Cardiac fibroblast (primary cell): ENCODE measurements around the gene FUT2.

ENCODE experiments used
- DNase-seq, 2 donors: peaks; one replicate each; pipeline versions ENCODE4 v3.0.0 to v3.0.0-alpha.2; 2010; ENCODE audit warnings: low read depth in 2 of 2
- H3K4me3 ChIP-seq, 2 donors: replicated peaks in 1 of 2; 1 replicate in 1 of 2; 2 replicates in 1 of 2; pipeline ENCODE4 v1.5.1; 2011; ENCODE audit warnings: low read depth in 2 of 2, low read length in 2 of 2, mild to moderate bottlenecking in 2 of 2, moderate library complexity in 1 of 2
- TF ChIP-seq, protein P1 (sequence below): IDR thresholded peaks from one replicate; pipeline ENCODE4 v1.5.1; 2011; ENCODE audit warnings: low read depth, mild to moderate bottlenecking, low read length, inconsistent platforms

Gene FUT2

DNA sequence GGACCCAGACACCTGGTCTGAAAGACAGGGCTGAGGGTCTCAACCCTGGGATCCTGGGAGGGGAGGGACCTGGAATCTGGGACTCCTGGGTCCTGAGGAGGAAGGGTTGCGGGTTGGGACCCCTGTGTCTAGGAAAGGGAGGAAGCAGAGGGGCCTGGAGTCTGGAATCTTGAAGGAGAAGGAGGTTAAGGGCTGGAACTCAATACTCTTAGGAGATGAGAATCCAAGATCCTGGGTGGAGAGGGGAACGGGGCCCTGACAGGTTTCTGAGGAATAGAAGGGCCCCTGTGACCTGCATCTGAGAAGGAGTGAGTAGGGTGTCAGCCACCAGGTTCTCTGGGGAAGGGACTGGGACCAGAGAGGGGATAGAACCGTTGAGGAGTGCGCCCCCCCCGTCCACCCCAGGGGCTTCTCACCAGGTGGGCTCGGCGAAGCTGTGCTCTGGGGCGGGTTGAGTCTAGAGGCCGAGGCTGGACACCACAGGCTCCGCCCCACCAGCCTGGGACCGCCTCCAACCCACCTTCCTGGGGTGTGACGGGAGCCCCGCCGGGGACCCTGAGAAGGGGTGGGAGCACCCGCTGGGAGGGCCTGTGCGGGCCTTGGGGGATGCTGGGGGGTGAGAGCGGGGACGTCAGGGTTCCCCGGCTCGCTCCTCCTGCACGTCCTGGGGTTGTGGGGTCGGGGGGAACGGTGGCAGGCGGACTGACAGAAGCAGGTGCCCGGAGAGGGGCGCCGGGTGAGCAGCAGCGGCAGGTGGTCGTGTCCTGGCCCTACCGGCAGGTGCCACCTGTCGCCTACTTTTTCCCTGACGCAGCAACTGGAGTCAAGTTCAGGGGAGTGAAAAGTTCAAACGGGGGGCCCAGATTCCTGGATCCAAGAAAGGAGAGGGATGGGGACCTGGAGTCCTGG, 23.7 kb downstream of the FUT2 start, which contains the start of gene MAMSTR:
Gene MAMSTR, minus strand, starts transcription at position 463 of the 909 bp plus-strand sequence. CDS start 694 bp downstream, outside the sequence.
- TF ChIP-seq, protein P1, sequence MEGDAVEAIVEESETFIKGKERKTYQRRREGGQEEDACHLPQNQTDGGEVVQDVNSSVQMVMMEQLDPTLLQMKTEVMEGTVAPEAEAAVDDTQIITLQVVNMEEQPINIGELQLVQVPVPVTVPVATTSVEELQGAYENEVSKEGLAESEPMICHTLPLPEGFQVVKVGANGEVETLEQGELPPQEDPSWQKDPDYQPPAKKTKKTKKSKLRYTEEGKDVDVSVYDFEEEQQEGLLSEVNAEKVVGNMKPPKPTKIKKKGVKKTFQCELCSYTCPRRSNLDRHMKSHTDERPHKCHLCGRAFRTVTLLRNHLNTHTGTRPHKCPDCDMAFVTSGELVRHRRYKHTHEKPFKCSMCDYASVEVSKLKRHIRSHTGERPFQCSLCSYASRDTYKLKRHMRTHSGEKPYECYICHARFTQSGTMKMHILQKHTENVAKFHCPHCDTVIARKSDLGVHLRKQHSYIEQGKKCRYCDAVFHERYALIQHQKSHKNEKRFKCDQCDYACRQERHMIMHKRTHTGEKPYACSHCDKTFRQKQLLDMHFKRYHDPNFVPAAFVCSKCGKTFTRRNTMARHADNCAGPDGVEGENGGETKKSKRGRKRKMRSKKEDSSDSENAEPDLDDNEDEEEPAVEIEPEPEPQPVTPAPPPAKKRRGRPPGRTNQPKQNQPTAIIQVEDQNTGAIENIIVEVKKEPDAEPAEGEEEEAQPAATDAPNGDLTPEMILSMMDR: no peak
- peak within 1 kb of the TSS; percentile 56 to 69 for H3K4me3 ChIP-seq
- DNase-seq: no peak

DNA sequence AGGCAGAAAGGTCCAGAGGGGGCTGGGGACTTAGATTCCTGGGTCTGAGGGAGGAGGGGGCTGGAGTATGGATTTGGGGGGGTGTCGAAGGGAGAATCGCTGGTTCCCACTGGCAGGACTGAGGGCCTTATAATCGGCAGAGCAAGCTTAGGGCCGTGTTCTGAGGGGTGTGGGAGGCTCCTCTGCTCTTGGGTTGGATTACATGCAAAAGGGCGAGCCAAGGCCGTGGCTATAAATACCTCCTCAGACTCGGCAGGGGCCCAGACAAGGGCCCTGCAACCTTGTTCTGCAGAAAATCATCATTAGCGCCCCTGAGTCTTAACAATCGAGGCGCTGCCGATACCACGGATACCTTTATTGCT, 24.5 kb downstream of the FUT2 start:
- peak in 1 of 2 donors; percentile 49 for DNase-seq
- H3K4me3 ChIP-seq: peak overlapping the region in 1 of 2 donors; percentile 69
- TF ChIP-seq, protein P1: no peak

DNA sequence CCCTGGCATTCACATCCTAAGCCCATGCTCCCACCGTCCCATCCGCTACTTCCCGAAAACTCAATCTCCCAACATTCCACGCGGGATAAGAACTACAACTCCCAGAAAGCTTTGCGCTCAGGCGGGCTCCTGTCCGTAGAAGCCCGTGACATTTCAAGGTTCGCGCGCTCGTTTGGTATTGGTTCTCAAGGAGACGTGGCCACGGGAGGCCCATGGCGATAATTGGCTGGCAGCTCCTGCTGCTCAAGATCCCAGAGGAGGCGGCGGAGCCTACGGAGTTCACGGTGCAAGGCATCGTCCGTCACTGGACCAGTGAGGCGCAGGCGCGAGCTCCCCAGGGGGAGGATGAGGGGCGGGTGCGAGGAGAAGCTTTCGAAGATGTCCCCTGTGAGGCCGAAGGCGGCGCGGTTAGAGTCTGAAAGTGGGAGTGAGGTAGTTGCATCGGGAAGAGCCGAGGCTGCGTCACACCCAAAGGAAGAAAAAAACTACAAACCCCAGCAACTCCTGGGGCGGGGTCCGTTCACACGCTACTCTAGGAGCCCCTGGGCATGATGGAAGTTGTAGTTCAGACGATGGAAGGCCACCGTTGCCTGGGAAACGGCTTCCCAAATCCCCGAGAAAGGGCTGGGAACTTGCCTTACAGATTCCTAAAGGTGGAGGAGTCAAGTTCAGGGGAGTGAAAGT, 25.0 kb downstream of the FUT2 start:
- peak overlapping the region; percentile 56 to 69 for H3K4me3 ChIP-seq
- TF ChIP-seq, protein P1: peak; percentile 3

DNA sequence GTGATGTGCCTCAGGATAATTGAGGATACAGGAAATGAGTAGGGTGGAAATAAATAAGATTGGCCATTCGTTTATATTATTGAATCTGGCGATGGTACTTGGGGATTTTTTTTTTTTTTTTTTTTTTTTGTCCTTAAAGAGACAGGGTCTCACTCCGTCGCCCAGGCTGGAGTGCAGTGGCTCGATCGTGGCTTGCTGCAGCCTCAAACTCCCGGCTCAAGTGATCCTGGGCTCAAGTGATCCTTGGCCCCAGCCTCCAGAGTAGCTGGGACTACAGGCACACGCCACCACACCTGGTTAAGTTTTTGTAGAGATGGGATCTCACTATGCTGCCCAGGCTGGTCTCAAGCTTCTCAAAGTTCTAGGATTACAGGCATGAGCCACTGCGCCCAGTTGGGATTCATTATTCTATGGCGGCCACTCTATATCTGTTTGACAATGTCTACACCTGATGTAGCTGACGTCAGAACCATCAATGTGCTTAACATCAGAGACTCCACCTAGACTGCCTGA, 26.5 kb downstream of the FUT2 start:
- no peak overlapping the region for H3K4me3 ChIP-seq
- no peak for DNase-seq
- TF ChIP-seq, protein P1: no peak

More for the DNA sequence above, 25.0 kb downstream of the FUT2 start:
- peak; percentile 100 for DNase-seq

DNA sequence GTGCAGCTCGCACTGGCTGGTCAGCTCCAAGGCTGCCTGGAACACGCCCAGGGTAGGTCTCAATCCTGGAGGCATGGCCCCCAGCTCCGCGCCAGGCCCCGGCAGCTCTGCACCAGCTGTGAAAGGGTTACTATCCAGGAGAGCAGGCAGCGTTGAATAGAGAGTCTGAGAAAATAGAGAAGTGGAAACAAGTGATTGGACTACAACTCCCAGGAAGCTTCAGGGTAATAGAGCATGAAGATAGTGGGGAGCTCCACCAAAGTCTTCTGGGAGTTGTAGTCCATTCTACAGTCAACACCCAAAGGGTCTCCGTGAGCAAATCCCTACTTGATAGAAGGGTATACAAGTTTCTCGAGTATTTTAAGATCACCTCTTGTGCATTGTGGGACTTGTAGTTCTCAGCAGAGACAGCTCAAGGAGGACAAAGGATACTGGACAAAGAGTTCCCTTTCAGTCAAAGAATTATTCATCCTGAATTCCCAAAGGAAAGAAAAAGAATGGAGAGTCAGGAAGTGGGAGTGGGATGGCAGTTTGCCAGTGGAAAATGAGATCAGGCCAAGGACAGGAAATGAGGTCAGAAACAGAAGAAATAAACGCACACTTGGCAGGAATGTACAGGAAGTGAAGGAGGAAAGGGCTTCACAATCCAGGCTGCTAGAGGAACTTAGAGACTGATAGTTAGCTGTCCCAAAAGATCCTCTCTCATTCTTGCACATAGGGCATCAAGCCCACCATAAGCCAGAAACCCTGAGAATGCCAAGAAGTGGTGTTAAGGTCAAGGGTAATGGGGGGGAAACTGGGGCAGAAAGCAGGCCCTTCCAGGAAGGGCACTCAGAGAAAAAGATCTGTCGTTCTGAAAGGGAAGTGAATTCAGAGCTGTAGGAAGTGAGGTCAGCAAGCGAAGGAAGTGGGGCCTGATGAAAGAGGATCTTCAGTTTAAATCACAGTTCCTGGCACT, 29.3 kb downstream of the FUT2 start:
- TF ChIP-seq, protein P1: no peak
- DNase-seq: peak; percentile 98 to 99
- peak overlapping the region in 1 of 2 donors; percentile 11 for H3K4me3 ChIP-seq

DNA sequence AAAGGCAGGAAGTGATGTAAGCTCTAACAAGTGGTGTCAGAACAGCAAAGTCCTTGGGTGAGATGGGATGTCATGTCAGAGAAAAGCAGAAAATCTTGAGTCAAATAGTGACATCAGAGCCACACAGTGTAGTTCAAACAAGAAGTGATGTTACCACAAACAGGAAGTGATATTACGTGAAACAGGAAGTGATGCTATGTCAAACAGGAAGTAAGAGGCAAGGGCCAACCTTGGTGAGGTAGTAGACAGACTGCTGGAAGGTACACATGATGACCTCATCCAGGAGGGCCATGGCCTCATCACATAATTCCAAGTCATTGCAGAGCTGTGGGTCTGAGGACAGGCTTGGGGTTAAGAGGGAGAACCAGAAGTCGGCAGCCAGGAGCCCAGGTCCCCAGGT, 30.8 kb downstream of the FUT2 start:
- peak in 1 of 2 donors; percentile 23 for DNase-seq
- TF ChIP-seq, protein P1: no peak
- no peak overlapping the region for H3K4me3 ChIP-seq
